Measurements from ENCODE around the gene ZNF256. TPM values are rescaled to one million over a fixed set of nuclear protein-coding genes. Genes with fewer than 3 reads are reported as not detected.

Gene ZNF256
- total RNA-seq, 1 donor from 2014 or later: 5.1 TPM

DNA sequence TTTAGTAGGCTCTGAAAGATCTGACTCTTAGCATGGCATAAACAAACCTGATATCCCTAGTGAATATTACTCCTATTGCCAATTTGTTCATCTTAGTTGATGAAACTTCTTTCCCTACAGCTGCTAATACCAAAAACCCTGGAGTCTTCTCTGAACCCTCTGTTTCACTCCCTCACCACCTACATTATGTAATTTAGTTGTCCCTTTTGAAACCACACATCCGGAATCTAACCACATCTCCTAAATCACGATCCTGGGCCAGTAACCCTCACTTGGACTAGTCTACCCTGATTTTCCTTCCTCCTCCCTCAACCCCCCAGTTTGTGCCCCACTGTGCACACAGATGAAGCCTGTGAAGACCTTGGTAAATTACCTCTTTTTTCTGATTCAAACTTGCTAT, 1.2 kb downstream of the ZNF256 start:
- TF ChIP-seq, protein P1, sequence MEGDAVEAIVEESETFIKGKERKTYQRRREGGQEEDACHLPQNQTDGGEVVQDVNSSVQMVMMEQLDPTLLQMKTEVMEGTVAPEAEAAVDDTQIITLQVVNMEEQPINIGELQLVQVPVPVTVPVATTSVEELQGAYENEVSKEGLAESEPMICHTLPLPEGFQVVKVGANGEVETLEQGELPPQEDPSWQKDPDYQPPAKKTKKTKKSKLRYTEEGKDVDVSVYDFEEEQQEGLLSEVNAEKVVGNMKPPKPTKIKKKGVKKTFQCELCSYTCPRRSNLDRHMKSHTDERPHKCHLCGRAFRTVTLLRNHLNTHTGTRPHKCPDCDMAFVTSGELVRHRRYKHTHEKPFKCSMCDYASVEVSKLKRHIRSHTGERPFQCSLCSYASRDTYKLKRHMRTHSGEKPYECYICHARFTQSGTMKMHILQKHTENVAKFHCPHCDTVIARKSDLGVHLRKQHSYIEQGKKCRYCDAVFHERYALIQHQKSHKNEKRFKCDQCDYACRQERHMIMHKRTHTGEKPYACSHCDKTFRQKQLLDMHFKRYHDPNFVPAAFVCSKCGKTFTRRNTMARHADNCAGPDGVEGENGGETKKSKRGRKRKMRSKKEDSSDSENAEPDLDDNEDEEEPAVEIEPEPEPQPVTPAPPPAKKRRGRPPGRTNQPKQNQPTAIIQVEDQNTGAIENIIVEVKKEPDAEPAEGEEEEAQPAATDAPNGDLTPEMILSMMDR (IDR thresholded peaks at IDR 0.05): no peak
- Mint-ChIP-seq H3K4me1 (ENCODE audit: low read depth) (peaks cover 18% of the 10 kb centered on the region), H3K27ac (ENCODE audit: unreplicated experiment) (peak overlapping the region; percentile 64), H3K36me3 (ENCODE audit: low read depth) (peaks cover 32% of the 10 kb centered on the region), H3K9me3 (ENCODE audit: low read depth) (peaks cover 48% of the 10 kb centered on the region), H3K4me3 (ENCODE audit: unreplicated experiment) (peak overlapping the region; percentile 89), H3K27me3 (ENCODE audit: low read depth) (no peaks in the 10 kb centered on the region)
- DNase-seq (ENCODE audit: low spot score): no peak

DNA sequence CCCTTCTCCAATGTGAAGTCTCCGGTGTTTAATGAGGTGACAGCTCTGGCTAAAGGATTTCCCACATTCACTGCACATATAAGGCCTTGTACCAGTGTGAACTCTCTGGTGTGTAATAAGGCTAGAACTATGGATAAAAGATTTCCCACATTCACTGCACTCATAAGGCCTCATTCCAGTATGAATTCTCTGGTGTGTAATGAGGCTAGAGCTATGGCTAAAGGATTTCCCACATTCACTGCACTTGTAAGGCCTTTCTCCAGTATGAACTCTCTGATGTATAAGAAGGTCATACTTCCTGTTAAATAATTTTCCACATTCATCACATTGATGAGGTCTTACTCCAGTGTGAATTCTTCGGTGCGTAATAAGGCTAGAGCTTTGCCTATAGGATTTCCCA, 5.9 kb downstream of the ZNF256 start:
- Mint-ChIP-seq H3K4me1 (ENCODE audit: low read depth) (peaks cover 10% of the 10 kb centered on the region), H3K27me3 (ENCODE audit: low read depth) (no peaks in the 10 kb centered on the region), H3K27ac (ENCODE audit: unreplicated experiment) (no peak overlapping the region), H3K4me3 (ENCODE audit: unreplicated experiment) (no peak overlapping the region), H3K9me3 (ENCODE audit: low read depth) (peaks cover 62% of the 10 kb centered on the region), H3K36me3 (ENCODE audit: low read depth) (peaks cover 47% of the 10 kb centered on the region)
- TF ChIP-seq, protein P1 (IDR thresholded peaks at IDR 0.05): no peak
- DNase-seq (ENCODE audit: low spot score): no peak

DNA sequence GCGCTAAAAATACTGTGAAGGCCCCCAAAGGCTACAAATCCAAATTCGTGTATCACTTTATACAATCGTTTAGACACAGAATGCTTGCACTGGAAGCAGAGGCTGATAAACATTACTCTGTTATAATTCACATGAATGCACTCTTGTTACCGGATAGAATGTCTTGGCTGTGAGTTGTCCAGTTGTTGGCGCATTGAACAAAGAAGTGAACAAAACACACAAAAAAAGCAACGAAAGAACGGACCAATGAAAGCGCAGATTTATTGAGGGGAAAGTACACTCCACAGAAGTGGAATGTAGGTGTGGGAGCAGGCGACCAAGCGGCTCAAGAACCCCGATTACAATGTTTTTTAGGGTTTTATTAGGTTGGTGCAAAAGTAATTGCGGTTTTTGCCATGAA, 11.8 kb downstream of the ZNF256 start:
- Mint-ChIP-seq H3K4me1 (ENCODE audit: low read depth) (peaks cover 12% of the 10 kb centered on the region), H3K4me3 (ENCODE audit: unreplicated experiment) (no peak overlapping the region), H3K9me3 (ENCODE audit: low read depth) (peaks cover 39% of the 10 kb centered on the region), H3K27ac (ENCODE audit: unreplicated experiment) (no peak overlapping the region), H3K36me3 (ENCODE audit: low read depth) (peaks cover 38% of the 10 kb centered on the region), H3K27me3 (ENCODE audit: low read depth) (no peaks in the 10 kb centered on the region)
- TF ChIP-seq, protein P1 (IDR thresholded peaks at IDR 0.05): no peak
- no peak for DNase-seq (ENCODE audit: low spot score)

DNA sequence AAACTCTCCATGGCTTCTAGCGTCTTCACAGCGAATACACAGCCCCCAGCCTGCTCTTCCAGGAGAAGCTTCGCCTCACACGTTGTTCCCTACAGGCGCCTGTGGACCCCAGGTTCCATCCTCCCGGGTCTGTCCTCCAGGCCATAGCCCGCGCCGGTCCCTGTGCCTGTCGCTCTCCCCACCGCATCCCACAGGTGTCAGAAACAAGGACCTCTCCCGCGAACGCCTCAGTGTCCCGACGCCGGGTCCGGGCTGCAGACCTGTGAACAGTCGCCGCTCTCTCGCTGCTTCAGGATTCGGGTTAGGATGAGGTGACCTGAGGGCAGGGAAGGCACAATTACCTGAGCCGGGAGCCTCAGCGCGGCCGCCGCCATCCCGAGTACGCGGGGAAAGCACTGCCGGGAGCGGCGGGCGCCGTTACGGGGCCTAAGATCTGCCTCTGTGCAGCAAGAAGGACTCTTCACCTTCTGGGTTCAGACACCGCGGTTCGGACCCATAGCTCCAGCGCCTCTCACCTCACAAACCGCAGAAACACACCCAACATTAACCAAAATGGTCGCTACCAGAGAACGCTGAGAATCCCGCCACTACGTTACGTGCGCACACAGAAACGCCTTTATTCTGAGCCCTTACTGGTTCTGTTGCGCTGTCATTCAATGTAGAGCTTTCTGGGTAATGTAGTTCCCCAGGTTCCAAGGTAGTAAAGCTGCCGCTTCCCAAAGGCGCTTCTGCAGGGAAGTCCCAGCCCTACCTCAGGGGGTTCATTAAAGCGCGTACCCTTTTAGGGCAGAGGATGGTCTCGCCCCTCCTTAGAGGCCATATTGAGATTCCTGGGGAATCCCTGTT, 12.5 kb downstream of the ZNF256 start, which contains the start of gene ZNF418:
Gene ZNF418 (minus strand): TSS at position 583 of the 846 bp plus-strand sequence. CDS start 1,580 bp downstream, outside the sequence.
- TF ChIP-seq, protein P1 (IDR thresholded peaks at IDR 0.05): no peak

DNA sequence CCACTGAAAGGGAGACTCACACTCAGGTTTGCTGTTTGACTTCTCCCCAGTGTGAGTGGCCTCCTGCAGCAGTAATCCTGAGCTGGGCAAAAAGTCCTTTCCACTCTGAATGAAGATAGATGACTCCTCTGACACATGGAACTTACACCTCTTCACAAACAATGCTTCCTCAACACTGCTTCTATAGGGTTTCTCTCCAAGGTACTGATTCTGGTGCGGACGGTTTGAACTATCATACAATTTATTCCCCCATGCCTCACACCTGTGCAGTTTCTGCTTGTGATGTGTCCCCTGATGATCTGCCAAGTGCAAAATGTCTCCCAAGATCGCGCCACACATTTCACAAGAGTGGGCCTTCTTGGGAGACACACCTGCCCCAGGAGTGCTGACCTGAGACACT, 19.9 kb downstream of the ZNF256 start:
- Mint-ChIP-seq H3K4me3 (ENCODE audit: unreplicated experiment) (no peak overlapping the region), H3K4me1 (ENCODE audit: low read depth) (no peaks in the 10 kb centered on the region), H3K27me3 (ENCODE audit: low read depth) (no peaks in the 10 kb centered on the region), H3K9me3 (ENCODE audit: low read depth) (peaks cover 62% of the 10 kb centered on the region), H3K27ac (ENCODE audit: unreplicated experiment) (no peak overlapping the region), H3K36me3 (ENCODE audit: low read depth) (peaks cover 68% of the 10 kb centered on the region)
- TF ChIP-seq, protein P1 (IDR thresholded peaks at IDR 0.05): no peak
- DNase-seq (ENCODE audit: low spot score): no peak

More for the DNA sequence above, 12.5 kb downstream of the ZNF256 start, which contains the start of gene ZNF418:
- Mint-ChIP-seq H3K36me3 (ENCODE audit: low read depth) (peaks cover 43% of the 10 kb centered on the region), H3K9me3 (ENCODE audit: low read depth) (peaks cover 40% of the 10 kb centered on the region), H3K4me3 (ENCODE audit: unreplicated experiment) (peak within 1 kb of the TSS; percentile 99), H3K4me1 (ENCODE audit: low read depth) (peaks cover 12% of the 10 kb centered on the region), H3K27me3 (ENCODE audit: low read depth) (no peaks in the 10 kb centered on the region), H3K27ac (ENCODE audit: unreplicated experiment) (peak within 1 kb of the TSS; percentile 78)
- DNase-seq (ENCODE audit: low spot score): no peak

Measured in chondrocyte (in vitro differentiated cells).